HuH-7 (cell line): ENCODE data around the gene DMAP1.

Source experiments
- DNase-seq: peaks from one replicate; pipeline ENCODE4 v3.0.0; 2011; ENCODE audit warnings: low spot score

DMAP1 gene

DNA sequence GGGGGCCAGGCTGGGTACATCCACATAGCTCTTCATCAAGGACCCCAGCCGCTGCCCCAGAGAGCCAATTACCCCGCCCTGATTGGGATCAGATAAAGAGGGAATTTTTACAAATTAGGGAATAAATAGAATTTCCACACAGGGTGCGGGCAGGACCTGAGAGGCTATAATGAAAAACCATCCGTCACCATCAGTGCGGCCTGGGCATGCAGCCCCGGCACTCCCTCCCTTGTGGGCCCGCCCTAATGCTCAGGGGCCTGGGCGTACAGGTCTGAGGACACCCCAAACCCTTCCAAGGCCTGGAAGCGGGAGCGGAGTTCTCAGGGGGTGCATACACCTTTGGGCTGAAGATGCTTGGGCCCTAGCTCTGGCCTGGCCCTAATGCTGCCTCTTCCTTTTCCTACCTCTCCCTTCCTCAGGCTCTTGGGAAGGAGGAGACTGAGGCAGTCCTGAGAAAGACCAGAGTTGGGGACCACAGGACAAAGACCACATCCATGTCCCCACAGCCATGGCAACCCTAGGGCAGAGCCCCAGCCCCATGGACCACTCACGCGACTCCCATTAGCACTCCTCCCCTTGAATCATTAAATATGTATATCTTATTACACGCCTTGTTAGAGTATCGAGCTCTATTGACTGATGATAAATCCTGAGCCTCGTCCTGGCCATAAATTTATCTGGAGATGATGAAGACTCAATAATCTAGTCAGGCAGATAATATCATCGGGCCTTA is 16.3 kb downstream of the DMAP1 start:
- DNase-seq = no peak

DNA sequence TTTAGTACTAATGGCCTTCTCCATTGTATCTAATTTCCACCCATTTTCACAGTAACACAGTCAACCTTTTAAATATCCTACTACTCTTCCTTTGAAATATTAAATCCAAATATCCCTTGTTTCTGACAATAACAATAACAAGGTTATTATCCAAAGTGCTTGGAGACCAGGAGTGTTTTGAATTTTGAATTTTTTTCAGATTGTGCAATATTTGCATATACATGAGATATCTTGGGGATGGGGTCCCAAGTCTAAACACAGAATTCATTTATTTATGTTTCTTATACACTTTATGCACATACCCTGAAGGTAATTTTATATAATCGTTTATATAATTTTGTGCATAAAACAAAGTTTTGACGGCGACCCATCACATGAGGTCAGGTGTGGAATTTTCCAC is 17.5 kb downstream of the DMAP1 start:
- DNase-seq = no peak

DNA sequence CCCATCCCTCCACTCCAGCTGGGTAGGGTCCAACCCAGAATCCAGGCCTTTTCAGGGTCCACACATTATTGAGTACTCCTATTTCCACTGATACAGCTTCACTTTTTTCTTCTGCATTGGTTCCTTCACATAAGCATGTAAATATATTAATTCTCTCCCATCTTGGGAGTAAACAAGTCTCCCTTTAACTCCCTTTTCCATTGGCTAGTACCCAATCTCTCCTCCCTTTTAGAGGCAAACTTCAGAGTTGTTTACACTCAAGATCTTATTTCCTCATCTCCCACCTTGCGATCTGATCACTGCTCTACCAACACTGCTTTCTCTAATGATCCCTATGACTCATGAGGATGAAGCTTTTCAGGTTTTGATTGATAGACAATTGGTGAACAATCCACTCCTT is 20.3 kb downstream of the DMAP1 start:
- DNase-seq = no peak

DNA sequence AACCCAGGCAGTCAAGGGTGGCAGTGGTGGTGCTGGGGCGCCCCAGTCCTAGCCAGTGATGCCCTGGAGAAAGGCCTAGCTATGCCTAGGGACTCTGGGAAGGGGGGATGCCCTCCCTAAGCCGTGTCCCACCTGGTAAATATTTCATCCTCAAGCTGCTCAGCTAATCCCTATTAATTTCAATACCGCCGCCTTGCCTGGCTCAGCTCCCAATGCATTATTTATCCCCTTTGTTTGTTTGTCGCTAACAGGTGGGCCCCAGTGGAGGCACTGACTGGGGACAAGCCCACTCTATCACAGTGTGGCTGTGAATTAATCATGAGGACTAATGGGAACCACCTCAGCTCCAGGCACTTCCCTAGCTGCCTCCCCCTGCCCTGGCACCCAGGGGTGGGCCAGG is 22.5 kb downstream of the DMAP1 start:
- no peak for DNase-seq

DNA sequence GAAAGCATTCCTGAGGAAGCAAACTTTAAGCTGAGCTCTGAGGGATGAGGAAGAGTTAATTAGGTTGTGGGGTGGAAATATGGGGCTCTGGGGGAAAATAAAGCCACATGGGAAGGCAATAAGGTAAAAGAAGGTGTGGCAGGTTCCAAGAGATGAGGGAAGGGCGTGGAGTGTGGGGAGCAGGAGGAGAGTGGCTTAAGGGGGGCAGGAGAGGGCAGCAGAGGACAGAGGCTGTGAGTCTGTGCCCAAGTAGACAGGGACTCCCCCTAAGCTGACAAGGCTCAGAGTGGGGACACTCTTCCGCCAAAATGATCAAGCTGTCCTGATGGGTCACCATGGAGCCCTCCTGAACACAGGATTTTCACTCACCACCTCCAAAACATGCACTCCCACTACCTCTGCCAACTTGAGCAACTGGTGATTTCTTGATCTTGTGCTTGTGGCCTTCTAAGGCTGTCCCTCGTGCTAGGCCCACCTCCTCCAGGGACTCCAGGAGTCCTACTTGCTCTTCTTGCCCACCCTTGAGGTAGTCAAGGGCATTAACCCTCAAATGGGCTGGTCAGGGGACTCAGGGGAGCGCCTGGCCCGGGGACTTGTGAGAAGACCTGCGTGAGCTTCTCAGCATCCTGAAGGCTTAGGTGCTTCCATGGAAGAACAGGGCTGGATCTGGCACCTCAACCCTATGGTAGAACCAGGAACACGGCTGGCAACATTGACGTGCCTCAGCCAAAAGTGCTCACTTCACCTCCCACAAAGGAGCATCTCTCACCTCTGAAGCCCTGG is 23.4 kb downstream of the DMAP1 start:
- DNase-seq = no peak

DNA sequence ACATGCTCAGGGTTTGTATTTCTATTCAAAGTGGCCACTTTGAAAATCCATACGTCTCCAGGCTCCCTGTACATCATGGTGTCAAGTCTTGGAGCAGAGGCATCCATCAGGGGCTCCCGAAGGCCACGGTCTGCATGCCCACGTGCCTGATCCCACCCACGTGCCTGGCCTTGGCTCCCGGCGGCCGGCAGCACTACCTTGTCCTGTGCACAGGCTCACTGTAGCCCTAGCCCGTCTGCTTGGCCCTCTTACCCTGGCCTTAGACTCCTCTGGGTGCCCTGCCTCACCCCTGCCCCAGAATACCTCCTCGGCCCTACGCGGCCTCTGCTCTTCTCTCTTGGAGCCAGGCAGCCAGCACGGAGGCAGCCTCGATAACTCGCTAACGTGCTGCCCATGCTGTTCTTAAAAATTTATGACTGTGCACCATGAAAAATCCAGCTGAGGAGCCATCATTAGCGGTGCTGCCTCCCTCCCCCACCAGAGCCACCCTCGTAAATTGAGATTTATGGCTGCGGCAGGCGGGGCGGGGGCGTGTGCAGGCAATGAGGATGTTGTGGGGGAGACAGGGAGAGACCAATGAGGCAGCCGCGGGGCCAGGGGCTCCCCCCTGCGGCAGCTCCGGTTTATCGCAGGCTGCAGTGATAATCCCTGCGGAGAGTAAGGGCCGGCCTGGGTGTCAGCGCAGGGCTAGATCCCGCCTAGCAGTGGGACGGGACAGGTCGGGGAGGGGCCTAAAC is 24.6 kb downstream of the DMAP1 start:
- peak; percentile 95 for DNase-seq

DNA sequence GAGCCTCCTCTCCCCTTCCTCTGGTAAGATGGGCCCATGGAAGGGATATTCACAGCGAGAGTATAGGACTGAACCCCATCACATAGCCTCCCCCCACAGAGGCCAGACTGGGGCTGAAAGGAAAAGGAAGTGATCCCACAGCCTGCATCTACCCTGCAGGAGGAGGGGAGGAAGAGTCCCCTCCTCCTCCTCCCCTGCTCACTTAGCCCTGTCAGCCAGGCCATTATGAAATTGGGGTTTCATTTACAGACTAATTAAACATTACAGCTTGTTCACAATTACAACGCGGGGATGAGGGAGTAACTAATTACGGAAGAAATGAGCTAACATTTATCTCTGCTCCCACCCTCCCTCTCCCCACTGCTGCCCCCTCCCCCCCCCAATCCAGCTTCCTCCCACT is 25.4 kb downstream of the DMAP1 start:
- DNase-seq = no peak

DNA sequence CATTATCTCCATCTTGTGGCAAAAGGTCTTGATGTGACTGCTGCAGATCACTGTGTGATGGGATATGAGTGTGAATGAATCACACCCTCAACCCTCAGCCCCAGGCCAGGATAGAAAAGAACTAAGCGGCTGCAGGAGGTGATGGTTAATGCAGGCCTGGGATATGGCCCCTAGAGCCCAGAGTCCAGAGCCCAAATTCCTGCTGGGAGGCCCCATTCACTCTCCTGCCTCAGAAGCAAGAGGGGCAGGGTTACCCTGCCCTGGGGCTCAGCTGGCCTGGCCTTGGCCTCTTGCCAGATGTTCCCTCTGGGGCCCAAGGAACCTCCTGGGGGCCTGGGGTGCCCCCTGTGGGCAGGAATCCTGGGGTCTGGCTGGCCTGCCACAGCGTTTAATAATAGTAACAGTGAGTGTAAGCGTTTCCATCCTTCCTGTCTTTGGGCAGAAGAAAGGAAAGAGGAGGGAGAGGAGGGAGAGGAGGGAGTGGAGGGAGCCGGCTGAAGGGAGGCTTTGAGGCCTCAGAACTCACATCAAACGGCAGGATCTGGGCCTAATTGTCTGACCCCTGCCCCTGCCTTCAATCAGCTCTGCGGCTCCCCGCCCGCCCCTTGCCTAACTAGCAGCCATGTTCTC is 26.2 kb downstream of the DMAP1 start:
- DNase-seq = no peak

DNA sequence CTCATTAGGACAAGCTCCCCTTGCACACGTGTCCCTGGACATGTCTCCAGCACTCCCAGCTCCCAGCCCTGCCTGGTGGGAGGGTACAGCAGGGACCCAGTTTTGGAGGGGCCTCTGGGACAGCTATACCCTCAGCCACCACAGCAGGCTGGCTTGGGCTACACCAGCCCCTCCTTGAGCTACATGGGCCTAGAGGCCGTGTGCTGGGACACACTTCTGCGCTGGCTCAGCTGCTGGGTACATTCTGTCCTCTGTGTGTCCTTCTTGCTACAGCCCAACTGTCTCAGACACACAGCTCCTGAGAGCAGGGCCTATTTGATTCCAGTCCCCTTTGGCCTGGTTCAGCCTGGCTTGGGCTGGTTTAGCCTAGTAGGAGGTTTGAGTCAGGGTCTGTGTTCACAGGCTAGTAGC is 26.7 kb downstream of the DMAP1 start:
- DNase-seq = no peak

DNA sequence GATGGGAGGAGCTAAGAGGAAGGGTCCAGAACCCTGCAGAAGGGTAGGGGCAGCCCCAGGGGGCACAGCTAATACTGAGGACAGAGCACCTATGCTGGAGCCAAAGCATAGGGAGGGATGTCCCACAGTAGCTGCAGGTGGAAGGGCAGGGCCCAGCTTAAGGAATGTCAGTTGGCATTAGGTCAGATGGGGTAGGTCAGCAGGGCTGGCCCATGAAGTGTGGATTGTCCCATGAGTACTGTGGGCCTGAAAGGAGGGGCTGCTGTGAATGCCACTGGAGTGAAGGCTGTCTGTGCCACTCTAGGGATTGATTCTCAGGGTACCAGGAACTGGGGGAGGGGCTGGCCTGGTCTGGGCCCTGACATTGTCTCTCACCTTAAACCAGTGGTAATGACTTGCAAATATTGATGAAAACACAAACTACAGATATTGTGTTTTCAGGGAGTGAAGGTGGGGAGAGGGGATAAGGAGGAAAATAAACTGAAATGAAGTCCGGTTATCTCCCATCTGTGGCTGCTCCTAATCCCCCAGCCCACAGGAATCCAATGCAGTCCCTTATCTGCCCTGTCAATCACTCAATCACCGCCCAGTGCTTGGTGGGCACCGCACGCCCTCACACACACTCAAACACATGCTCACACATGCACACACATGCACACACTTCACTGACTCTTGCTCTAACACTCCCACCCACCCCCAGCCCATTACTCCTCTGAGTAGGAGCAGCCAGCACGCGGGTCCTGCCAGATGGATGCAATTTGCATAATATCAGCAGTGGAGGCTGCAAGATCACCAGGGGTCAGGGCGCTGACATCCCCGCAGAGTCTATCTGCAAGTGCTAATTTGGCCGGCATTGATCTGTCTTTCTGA is 27.8 kb downstream of the DMAP1 start:
- DNase-seq = no peak

DNA sequence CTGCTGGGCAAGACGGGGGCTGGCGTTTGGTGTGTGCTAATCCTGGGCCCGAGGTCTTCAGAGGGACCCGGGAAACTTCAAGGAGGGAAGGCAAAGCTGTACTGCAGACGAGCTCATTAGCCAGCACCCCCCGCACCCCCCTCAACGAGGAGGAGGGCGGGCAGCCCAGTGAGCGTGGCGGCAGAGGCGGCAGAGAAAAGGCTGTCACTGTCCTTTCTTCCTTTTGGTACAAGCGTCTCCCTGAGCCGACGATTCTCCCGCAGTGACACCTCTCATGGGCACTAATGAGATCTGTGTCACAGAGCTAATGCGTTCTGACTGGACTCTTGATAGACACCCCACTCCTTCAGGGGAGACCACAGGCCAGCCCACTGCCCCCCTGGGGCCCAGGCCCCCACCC is 29.5 kb downstream of the DMAP1 start:
- DNase-seq = no peak

DNA sequence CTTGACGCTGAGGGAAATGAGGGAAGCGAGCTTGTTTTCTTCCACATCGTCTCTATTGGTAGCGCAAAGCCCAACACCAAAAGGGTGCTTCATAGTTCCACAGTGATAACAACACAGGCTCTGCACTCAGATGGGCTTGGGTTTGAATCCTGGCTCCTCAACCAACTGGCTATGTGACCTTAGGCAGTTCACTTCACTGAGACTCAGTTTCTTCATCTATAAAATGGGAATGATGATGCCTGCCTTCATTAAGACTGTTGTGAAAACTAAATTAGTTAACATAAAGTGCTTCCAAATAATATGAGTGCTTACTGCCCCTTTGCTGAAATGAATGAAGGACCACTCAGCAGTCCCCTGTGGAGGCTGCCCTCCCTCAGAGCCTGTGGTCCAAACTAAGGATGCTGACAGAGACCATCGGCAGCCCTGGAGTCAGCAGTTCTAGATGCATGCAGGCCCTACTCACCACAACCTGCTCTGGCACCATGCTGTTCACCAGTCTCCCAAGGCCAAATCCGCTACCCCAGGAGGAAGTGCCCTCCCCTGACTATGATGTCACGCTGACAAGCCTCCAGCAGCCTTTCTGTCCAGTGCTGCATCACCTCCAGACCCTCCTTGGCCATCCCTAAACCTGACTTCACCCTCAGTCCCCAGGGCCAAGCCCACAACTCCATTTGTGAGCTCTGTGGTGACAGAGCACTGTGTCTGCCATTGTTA is 30.7 kb downstream of the DMAP1 start:
- no peak for DNase-seq

DNA sequence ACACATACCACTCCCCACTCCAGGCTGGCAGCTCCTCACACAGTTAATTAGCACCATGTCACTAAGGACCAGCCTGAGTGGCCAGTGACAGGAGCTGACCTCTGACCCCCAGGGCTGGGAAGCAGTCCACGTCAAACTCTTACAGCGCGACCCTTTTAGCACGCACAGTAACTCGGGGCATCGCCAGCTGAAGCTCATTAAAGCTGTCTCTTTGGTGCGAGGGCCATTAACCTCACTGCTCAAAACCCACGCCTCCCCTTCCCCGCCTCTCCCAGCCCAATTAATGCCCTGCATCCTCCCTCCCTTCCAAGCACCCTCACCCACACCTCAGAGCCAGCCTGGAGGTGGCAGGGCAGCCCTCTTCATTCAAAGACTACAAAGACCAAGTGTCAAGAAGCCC is 31.7 kb downstream of the DMAP1 start:
- DNase-seq = no peak

DNA sequence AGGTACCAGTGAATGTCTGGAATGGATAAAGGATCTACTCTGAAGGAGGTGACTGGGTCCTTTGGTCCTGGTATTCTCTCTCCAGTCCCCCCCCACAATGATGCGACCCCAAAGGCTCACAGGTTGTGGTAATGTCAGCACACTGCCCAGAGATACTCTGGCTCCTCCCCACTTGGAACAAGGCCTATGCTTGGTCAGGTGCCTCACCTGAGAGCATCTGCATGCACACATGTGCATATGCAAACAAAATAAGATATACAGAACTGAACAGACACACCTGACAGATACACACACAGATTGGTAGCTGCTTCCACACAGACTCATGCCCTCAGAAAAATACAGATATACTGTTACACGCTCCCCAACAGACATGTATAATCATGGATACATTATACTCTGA is 33.5 kb downstream of the DMAP1 start:
- no peak for DNase-seq

DNA sequence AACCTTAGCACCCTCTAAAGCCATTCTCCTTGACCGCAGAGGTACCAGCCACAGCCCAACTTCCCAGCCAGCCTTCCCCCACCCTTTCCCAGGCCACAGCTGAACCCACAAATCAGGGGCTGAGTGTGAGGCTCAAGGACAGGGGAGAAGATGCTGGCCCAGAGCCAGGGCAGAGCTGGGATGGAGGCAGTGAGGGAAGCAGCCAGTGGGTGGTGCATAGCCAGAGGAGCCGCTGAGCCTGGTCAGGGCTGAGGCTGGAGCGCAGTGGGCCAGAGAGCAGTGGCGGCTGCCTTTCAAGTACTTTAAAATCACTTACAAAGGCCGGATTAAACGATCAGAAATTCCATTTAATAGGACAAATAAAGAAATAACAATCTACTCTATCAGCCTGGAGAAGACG is 36.3 kb downstream of the DMAP1 start:
- no peak for DNase-seq

DNA sequence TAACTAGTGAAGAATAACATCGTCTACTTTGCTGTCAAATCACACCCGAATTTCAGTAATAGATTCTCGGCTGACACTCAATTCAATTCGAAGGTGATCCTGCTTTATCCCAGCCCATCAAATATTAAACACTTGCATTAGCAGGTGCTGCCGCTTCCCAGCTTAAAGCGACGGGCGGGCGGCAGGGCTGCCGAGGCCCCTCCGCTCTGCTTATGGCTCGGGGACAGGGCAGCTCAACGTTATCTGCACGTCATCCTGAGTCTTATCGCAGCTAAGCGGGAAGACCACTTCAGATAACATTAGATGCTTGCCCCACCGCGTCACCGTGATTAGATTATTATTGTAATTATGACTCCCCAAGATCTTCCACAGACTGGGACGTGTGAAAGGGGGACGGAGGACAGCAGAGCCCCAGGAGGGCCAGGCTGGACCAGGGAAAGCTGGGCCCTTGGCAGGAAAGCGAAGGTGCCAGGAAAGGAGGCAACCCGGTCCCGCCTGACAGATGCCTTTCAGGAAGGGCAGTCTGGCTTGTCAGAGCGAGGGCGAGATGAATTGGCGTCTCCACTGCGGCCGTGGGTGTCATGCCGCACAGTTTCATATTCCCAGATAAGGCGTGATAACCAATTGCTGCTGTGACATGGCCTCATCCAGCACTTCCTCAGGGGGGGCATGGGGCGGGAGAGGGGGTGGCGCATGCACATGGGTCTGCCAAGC is 37.0 kb downstream of the DMAP1 start:
- no peak for DNase-seq

DNA sequence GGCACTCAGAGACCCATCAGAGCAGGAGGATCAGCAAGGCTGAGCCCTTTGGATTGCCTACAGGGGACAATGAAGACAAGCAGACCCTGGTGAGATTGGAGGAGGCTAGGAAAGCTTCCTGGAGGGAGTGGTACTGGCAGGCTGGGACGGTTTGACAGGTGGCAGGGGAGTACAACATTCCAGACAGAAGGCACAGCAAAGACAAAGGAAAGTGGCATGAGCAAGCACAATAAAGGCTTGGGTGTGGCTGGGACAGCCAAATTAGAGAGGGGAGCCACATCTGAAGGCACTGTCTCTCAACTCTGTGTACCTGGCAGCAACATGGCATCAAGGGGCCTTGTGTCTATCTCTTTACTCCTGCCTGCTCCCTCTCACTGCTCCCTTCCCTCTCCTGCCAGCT is 38.2 kb downstream of the DMAP1 start:
- DNase-seq = no peak

DNA sequence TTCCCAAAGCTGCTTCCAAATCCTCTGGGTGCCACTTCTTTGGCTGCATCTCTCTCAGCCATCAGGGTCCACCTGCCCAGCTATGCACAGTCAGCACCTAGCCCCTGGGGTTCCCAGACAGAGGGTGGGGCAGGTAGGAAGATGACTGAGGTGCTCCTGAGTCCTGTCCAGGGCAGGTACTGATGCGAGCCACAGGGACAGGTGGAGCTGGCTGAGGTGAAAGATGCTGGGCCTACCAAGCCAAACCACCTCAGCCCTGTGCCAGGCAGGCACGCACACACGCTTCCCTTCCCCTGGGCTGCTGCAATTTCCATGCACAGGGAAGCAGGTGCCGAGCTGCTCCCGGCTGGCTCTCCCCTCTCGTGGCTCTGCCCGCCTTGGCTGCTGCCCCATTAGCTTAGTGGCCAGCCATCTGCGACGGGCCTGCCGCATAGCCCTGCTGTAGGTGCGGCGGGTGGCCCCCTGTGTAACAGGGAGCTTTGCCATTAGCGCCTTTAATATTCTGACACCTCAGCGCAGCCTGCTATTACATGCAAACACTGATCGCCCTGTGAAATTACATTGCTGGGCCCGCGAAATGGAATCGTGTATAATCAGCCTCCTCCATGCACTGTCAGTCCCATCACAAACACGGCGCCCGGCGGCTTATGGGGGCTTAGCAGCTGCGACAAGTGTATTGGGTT is 38.9 kb downstream of the DMAP1 start:
- no peak for DNase-seq

DNA sequence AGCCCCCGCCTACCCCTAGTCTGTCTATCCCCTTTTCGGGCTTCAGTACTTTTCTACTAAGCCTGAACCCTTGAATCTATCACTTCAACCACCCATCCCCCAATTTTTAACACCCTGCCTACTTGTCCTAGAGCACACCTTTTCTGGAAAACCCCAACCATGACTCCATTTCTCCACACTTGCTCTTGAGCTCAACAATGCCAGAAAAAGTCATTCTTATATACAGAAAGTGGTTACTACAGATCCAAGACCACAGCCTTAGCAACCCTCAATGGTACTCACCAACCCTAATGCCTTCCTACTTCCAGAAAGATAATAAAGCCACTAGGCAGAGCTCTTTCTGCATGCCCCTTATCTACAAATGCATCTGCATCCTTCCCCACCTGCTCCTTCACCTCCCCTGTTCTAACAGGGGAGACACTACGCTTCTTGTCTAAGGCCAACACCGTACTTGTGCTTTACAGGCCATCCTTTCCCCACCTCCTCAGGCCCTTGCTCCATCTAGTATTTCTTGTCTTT is 41.2 kb downstream of the DMAP1 start:
- no peak for DNase-seq
